Upper lobe of left lung (tissue), 4 donors: ENCODE data around the gene TCEAL9.

Source experiments
- POLR2A ChIP-seq, 4 donors: fragments of 450-650 bp; IDR thresholded peaks; one replicate each; pipeline ENCODE4 v1.5.1; 2016 to 2017; ENCODE audit warnings: antibody characterized with exemption in 4 of 4, mild to moderate bottlenecking in 2 of 4
- TF ChIP-seq, protein P1 (sequence below), 6 experiments: fragments of 450-650 bp in 4 of 6; fragments of 200-600 bp in 2 of 6; sonication (generic) in 2 of 6; IDR thresholded peaks; one replicate each; pipeline ENCODE4 v1.5.1; 2016 to 2019; ENCODE audit warnings: antibody characterized with exemption in 6 of 6

DNA sequence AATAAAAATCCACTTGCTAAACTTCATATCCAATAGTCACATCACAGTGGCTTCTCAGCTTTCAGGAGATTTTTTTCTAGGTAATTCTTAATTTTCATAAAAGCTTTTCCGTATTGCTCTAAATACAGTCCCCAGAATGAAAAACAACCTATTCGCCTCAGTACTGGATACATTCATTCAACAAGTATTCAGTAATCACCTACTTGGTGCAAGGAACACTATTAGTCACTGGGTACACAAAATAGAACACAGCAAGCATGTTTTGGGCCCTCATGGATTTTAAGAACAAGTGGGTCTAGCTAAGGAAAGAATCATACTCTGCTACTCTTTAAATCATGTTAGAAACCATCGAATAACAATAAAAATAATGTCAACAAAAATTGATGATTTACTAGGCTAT lies 17.3 kb downstream of the TCEAL9 start:
- no peak for TF ChIP-seq POLR2A (IDR thresholded peaks at IDR 0.05)
- TF ChIP-seq, protein P1, sequence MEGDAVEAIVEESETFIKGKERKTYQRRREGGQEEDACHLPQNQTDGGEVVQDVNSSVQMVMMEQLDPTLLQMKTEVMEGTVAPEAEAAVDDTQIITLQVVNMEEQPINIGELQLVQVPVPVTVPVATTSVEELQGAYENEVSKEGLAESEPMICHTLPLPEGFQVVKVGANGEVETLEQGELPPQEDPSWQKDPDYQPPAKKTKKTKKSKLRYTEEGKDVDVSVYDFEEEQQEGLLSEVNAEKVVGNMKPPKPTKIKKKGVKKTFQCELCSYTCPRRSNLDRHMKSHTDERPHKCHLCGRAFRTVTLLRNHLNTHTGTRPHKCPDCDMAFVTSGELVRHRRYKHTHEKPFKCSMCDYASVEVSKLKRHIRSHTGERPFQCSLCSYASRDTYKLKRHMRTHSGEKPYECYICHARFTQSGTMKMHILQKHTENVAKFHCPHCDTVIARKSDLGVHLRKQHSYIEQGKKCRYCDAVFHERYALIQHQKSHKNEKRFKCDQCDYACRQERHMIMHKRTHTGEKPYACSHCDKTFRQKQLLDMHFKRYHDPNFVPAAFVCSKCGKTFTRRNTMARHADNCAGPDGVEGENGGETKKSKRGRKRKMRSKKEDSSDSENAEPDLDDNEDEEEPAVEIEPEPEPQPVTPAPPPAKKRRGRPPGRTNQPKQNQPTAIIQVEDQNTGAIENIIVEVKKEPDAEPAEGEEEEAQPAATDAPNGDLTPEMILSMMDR (IDR thresholded peaks at IDR 0.05) = no peak
